H1 (cell line): ENCODE results near the gene SMTNL2.

ENCODE experiments used
- ASH2L ChIP-seq: fragments of 200-600, 300-600 bp; sonication (generic); IDR thresholded peaks from one replicate; pipeline ENCODE4 v1.7.1; 2017; ENCODE audit warnings: low read length
- HDAC6 ChIP-seq: IDR thresholded peaks from one replicate; pipeline ENCODE4 v1.7.1; 2012; ENCODE audit warnings: low read depth, mild to moderate bottlenecking, inconsistent platforms, low read length, moderate library complexity
- POLR2A ChIP-seq, 2 experiments: IDR thresholded peaks; 1 replicate in 1 of 2; 2 replicates in 1 of 2; pipeline ENCODE4 v1.6.1; 2011; ENCODE audit warnings: low read depth in 2 of 2, low read length in 2 of 2, mild to moderate bottlenecking in 2 of 2; ENCODE audit errors: control extremely low read depth in 1 of 2
- POLR2AphosphoS5 ChIP-seq: IDR thresholded peaks from 2 replicates; pipeline ENCODE4 v1.6.1; 2011; ENCODE audit warnings: low read depth, low read length
- RXRA ChIP-seq: IDR thresholded peaks from 2 replicates; pipeline ENCODE4 v1.6.1; 2011; ENCODE audit warnings: low read depth, mild to moderate bottlenecking, low read length, moderate library complexity; ENCODE audit not compliant: insufficient read depth
- SUZ12 ChIP-seq: fragments of 200-600 bp; sonication (generic); IDR thresholded peaks from 2 replicates; pipeline ENCODE4 v1.6.1; 2012; ENCODE audit warnings: mild to moderate bottlenecking, inconsistent platforms, low read length, moderate library complexity, mixed read lengths
- ZNF274 ChIP-seq: IDR thresholded peaks from 2 replicates; pipeline ENCODE4 v1.7.0; 2012; ENCODE audit warnings: low read length, borderline replicate concordance; ENCODE audit errors: extremely low read depth
- TF ChIP-seq, protein P1 (sequence below), 3 experiments: IDR thresholded peaks; 1 replicate in 2 of 3; 2 replicates in 1 of 3; pipeline versions ENCODE4 v1.5.1 to v1.6.1; 2011; ENCODE audit warnings: low read length in 3 of 3, mild to moderate bottlenecking in 3 of 3, inconsistent platforms in 2 of 3, low read depth in 1 of 3, moderate library complexity in 1 of 3; ENCODE audit not compliant: insufficient read depth in 1 of 3; ENCODE audit errors: control extremely low read depth in 1 of 3

DNA sequence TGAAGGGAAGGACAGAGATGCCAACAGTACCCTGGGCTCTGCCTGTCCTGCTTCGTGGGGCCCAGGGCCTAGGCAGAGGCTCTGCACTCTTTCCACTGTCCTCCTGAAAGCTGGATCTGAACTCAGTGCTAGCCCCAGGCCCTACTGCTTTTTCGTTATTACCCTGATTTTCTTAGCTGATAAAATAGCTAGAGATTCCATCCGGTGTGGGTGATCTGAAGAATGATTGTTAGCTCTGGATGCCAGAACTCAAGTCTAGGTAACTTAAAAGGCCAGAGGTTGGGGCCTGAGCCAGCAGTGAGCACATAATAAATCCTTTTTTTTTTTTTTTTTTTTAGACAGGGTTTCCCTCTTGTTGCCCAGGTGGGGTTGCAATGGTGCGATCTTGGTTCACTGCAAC is 27.3 kb upstream of the SMTNL2 start:
- TF ChIP-seq POLR2AphosphoS5 (no peak), SUZ12 (no peak), ZNF274 (no peak), RXRA (no peak), HDAC6 (no peak), ASH2L (no peak), POLR2A (IDR thresholded peaks at IDR 0.05; ENCODE audit: control extremely low read depth in 1 of 2, low read depth in 2 of 2, low read length in 2 of 2) (no peak)
- TF ChIP-seq, protein P1, sequence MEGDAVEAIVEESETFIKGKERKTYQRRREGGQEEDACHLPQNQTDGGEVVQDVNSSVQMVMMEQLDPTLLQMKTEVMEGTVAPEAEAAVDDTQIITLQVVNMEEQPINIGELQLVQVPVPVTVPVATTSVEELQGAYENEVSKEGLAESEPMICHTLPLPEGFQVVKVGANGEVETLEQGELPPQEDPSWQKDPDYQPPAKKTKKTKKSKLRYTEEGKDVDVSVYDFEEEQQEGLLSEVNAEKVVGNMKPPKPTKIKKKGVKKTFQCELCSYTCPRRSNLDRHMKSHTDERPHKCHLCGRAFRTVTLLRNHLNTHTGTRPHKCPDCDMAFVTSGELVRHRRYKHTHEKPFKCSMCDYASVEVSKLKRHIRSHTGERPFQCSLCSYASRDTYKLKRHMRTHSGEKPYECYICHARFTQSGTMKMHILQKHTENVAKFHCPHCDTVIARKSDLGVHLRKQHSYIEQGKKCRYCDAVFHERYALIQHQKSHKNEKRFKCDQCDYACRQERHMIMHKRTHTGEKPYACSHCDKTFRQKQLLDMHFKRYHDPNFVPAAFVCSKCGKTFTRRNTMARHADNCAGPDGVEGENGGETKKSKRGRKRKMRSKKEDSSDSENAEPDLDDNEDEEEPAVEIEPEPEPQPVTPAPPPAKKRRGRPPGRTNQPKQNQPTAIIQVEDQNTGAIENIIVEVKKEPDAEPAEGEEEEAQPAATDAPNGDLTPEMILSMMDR (IDR thresholded peaks at IDR 0.05; ENCODE audit: control extremely low read depth in 1 of 3, insufficient read depth in 1 of 3, low read depth in 1 of 3, low read length in 3 of 3), result no peak
